A172 (cell line): ENCODE measurements around the gene POLG. TPM values are rescaled to one million over a fixed set of nuclear protein-coding genes. Genes with fewer than 3 reads are reported as not detected.
"Not testable (repeated sequence)": the region's sequence is repeated elsewhere in the genome, so short reads cannot be mapped to it uniquely, and the experiment has no call there.

Experiments
- DNase-seq: peaks from one replicate; pipeline ENCODE4 v3.0.0-alpha.2; 2015; ENCODE audit warnings: low spot score
- total RNA-seq: library from RNA; depleted of rRNA; stranded (reverse); fragments of >200 nt; shearing (Covaris generic); gene quantifications from 2 replicates; pipeline ENCODE4 v1.2.3, GENCODE V29; 2014; rRNA removed

Gene POLG
- total RNA-seq, 1 experiment from 2014 or later: 40.2 TPM

DNA sequence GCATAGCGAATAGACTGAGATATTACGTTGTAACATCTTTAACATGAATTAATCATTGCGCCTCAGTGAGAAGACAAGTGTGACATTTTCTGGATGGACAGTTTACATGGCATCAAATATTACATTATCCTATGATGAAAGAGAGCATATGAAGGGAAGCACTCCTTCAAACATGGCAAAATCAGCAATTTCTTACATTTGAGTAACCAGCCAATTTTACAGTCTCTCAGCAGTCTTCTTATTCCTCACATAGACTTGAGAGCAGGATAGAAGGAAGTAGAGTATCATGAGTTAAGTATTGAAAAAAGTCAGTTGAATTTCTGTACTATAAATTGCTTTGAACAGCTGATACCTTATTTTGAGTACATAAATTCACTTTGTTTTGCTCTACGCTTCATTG lies 52.0 kb downstream of the POLG start:
- no peak for DNase-seq

DNA sequence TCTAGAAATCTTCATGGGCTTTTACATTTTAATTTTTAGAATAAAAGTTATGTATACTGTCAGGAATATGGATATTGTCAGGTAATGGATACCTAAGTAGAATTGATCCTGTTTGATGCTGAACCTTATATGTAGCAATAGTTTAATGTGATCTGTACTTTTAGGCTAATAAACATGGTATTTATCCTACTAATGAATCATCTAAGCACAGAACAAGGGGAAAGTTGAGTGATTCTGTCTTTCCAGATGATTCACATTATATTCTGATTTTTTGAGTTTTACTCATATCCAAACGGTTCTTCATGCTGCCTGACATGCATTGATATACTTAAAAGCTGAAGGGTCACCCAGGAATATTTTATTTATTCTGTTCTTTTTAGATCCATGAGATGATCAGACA lies 56.3 kb downstream of the POLG start:
- no peak for DNase-seq

DNA sequence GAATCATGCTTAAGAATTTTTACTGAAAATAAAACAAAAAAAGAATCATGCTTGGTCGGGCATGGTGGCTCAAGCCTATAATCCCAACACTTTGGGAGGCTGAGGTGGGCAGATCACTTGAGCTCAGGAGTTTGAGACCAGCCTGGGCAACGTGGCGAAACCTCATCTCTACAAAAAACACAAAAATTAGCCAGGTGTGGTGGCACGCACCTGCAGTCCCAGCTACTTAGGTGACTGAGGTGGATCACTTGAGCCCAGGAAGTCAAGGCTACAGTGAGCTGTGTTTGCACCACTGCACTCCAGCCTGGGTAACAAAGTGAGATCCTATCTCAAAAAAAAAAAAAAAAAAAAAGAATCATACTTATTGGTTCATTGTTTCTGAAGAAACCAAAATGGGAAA lies 57.3 kb downstream of the POLG start:
- DNase-seq: not testable (repeated sequence)

Other genes starting within 250 kb of the POLG start
- 25.7 and 36.6 TPM in 2 replicates for gene ABHD2, start 246.4 kb downstream of the POLG start, total RNA-seq
- not detected in 2 replicates for gene RLBP1, start 113.2 kb downstream of the POLG start, total RNA-seq
- gene FANCI, start 90.8 kb downstream of the POLG start, total RNA-seq: 69.6 and 87.2 TPM in 2 replicates
- gene RHCG, start 161.8 kb upstream of the POLG start, total RNA-seq: not detected in 2 replicates
- 6.4 and 7.0 TPM in 2 replicates for gene TICRR, start 240.6 kb upstream of the POLG start, total RNA-seq